Endothelial cell of umbilical vein (primary cell): Measurements from ENCODE around the gene SPTBN4. TPM values are rescaled to one million over a fixed set of nuclear protein-coding genes. Genes with fewer than 3 reads are reported as not detected.

ENCODE experiments used
- BruUV-seq: library from RNA; stranded (reverse); fragments of 400-500 nt; replicated peaks from 2 replicates; lab custom pipeline; 2021; lab: Mats Ljungman, UMichigan
- CTCF ChIA-PET: fragments of 300-600, 350-600 bp; sonication (Branson Sonifier 250); formaldehyde crosslinking; loops from one replicate; lab custom pipeline; 2021; ENCODE audit warnings: antibody characterized with exemption, inconsistent platforms; lab: Charles Lee
- POLR2A ChIA-PET: fragments of 300-600, 350-600 bp; sonication (Branson Sonifier 250); formaldehyde crosslinking; loops from one replicate; lab custom pipeline; 2021; ENCODE audit warnings: antibody characterized with exemption, inconsistent platforms; lab: Charles Lee
- DNase-seq: peaks from one replicate; pipeline ENCODE4 v3.0.0-alpha.2; 2011; ENCODE audit warnings: low read depth, low spot score
- FAIRE-seq: peaks from 2 replicates; lab custom pipeline; 2011; peaks lifted over from hg19 to GRCh38; lab: Jason Lieb, UNC
- H2AFZ ChIP-seq: 2 replicates; pipeline ENCODE4 v1.6.0; 2012; ENCODE audit warnings: low read depth, low read length, control low read depth, inconsistent platforms
- H3K27ac ChIP-seq: 2 replicates; pipeline ENCODE4 v1.5.1; 2011; ENCODE audit warnings: low read depth, mild to moderate bottlenecking, control low read depth, low read length, moderate library complexity; ENCODE audit not compliant: insufficient read depth
- H3K27me3 ChIP-seq, 2 experiments: 2 replicates each; pipeline versions ENCODE4 v1.6.0 to v1.6.1; 2011; ENCODE audit warnings: low read length in 2 of 2, mixed read lengths in 1 of 2; ENCODE audit not compliant: control insufficient read depth in 2 of 2, insufficient read depth in 2 of 2
- H3K36me3 ChIP-seq, 2 experiments: 2 replicates in 1 of 2; 3 replicates in 1 of 2; pipeline ENCODE4 v1.5.1; 2011; ENCODE audit warnings: low read length in 2 of 2, mild to moderate bottlenecking in 1 of 2, moderate library complexity in 1 of 2; ENCODE audit not compliant: control insufficient read depth in 2 of 2, insufficient read depth in 2 of 2; ENCODE audit errors: extremely low read depth in 1 of 2
- H3K4me1 ChIP-seq: 3 replicates; pipeline ENCODE4 v1.5.1; 2011; ENCODE audit warnings: mild to moderate bottlenecking, low read length; ENCODE audit not compliant: control insufficient read depth, insufficient read depth; ENCODE audit errors: extremely low read depth
- H3K4me2 ChIP-seq: 2 replicates; pipeline ENCODE4 v1.6.1; 2011; ENCODE audit warnings: low read length, control low read depth, mixed read lengths; ENCODE audit not compliant: insufficient read depth
- H3K4me3 ChIP-seq, 3 experiments: fragments of 200-600 bp in 1 of 3; sonication (generic), shearing (Covaris generic) in 1 of 3; replicated peaks in 1 of 3; 2 replicates each; pipeline ENCODE4 v1.5.1; 2011 to 2016; ENCODE audit warnings: control low read depth in 3 of 3, low read length in 3 of 3, mild to moderate bottlenecking in 2 of 3, inconsistent platforms in 1 of 3, low read depth in 1 of 3, moderate library complexity in 1 of 3; ENCODE audit not compliant: insufficient read depth in 1 of 3
- H3K79me2 ChIP-seq: 2 replicates; pipeline ENCODE4 v1.6.0; 2012; ENCODE audit warnings: low read length, inconsistent platforms; ENCODE audit not compliant: control insufficient read depth, insufficient read depth
- H3K9ac ChIP-seq: replicated peaks from 2 replicates; pipeline ENCODE3; 2011; ENCODE audit warnings: low read length, control low read depth; ENCODE audit not compliant: insufficient read depth; ENCODE audit errors: extremely low read depth
- H3K9me1 ChIP-seq: replicated peaks from 3 replicates; pipeline ENCODE4 v1.6.0; 2011; ENCODE audit warnings: mild to moderate bottlenecking, low read length; ENCODE audit not compliant: control insufficient read depth, insufficient read depth; ENCODE audit errors: extremely low read depth
- H3K9me3 ChIP-seq: replicated peaks from 2 replicates; pipeline ENCODE4 v1.5.1; 2012; ENCODE audit warnings: low read length, inconsistent platforms; ENCODE audit not compliant: control insufficient read depth, insufficient read depth
- H4K20me1 ChIP-seq: replicated peaks from 2 replicates; pipeline ENCODE3; 2011; ENCODE audit warnings: mild to moderate bottlenecking, low read length; ENCODE audit not compliant: control insufficient read depth, insufficient read depth; ENCODE audit errors: extremely low read depth
- CTCF ChIP-seq, 2 donors: IDR thresholded peaks; 1 replicate in 1 of 2; 2 replicates in 1 of 2; pipeline ENCODE4 v1.5.1; 2011; ENCODE audit warnings: low read length in 2 of 2, mild to moderate bottlenecking in 2 of 2, moderate library complexity in 2 of 2, control low read depth in 1 of 2, inconsistent platforms in 1 of 2, low read depth in 1 of 2; ENCODE audit not compliant: insufficient read depth in 1 of 2; ENCODE audit errors: extremely low read depth in 1 of 2
- EZH2 ChIP-seq: IDR thresholded peaks from 2 replicates; pipeline ENCODE4 v1.6.1; 2012; ENCODE audit warnings: borderline replicate concordance, low read depth, mild to moderate bottlenecking, moderate library complexity, low read length, inconsistent platforms; ENCODE audit not compliant: severe bottlenecking
- FOS ChIP-seq: IDR thresholded peaks from 2 replicates; pipeline ENCODE4 v1.6.1; 2011; ENCODE audit warnings: mild to moderate bottlenecking, low read length, moderate library complexity, borderline replicate concordance; ENCODE audit not compliant: insufficient read depth
- GATA2 ChIP-seq: IDR thresholded peaks from 2 replicates; pipeline ENCODE4 v1.7.0; 2011; ENCODE audit warnings: low read depth, mild to moderate bottlenecking, moderate library complexity, mixed read lengths, low read length; ENCODE audit not compliant: insufficient read length, insufficient read depth
- JUN ChIP-seq: IDR thresholded peaks from 2 replicates; pipeline ENCODE4 v1.6.1; 2011; ENCODE audit warnings: borderline replicate concordance, low read depth; ENCODE audit not compliant: insufficient read length, insufficient read depth
- MAX ChIP-seq: IDR thresholded peaks from 2 replicates; pipeline ENCODE4 v1.6.1; 2011; ENCODE audit not compliant: insufficient read depth, insufficient read length
- MYC ChIP-seq: IDR thresholded peaks from one replicate; pipeline ENCODE4 v1.6.1; 2011; ENCODE audit warnings: mild to moderate bottlenecking, low read depth, low read length
- POLR2A ChIP-seq: IDR thresholded peaks from 2 replicates; pipeline ENCODE4 v1.6.1; 2012; ENCODE audit warnings: low read depth, mild to moderate bottlenecking, control low read depth, low read length
- POLR2AphosphoS5 ChIP-seq: IDR thresholded peaks from 2 replicates; pipeline ENCODE4 v1.6.1; 2012; ENCODE audit warnings: low read depth, mild to moderate bottlenecking, control low read depth, low read length, moderate library complexity; ENCODE audit not compliant: insufficient read depth
- dilution Hi-C: fragments of 300-500 bp; cut with MboI; formaldehyde crosslinking; loops from one replicate; pipeline ENCODE4 v1.15.0; 2019; ENCODE audit warnings: low sequenced_read_pairs; ENCODE audit not compliant: extremely low pct_ligation_motif_present
- intact Hi-C: fragments of 100-400 bp; cut with micrococcal nuclease; formaldehyde crosslinking; loops from one replicate; pipeline ENCODE4 v1.10.0; 2022
- polyA plus RNA-seq, 4 experiments: library from polyadenylated mRNA; depleted of rRNA in 3 of 4; stranded (reverse) in 3 of 4; unstranded in 1 of 4; fragments of >200 nt; gene quantifications; 2 replicates each; pipeline versions ENCODE4 v1.2.1 to v1.2.3, GENCODE V29; 2011 to 2012; ENCODE audit warnings: missing spikeins in 1 of 4
- total RNA-seq: library from RNA; stranded (reverse); gene quantifications from 2 replicates; pipeline ENCODE4 v1.2.3, GENCODE V29; 2021

SPTBN4 gene
- total and polyA plus RNA-seq, 2 donors (not counting 3 experiments of a cell fraction or from before 2014, with no cell fraction given), result 0.33 TPM; not detected in 1

DNA sequence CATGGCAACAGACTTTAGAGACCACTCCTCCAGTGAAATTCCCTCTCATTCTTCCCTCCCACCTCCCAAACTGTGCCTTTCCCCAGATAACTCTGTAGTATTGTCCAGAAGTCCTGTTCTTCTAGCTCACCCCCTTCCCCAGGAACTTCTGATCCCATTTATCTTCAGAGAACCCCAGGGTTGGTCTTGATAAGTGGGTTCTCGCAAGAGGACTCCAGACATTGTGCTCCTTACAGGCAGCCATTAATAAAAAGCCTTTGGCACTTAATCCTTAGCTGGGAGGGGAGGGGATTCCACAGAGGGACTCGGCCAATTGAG lies 136.2 kb downstream of the SPTBN4 start:
- H3K36me3 ChIP-seq, result no peaks in the 10 kb centered on the region
- POLR2A ChIA-PET, result interaction anchor here (1.0 to 1.4 kb wide), 4 partner anchors 12 to 255 kb away, joined by 3 to 5 read pairs (median 4); partner anchors contain the start of genes C19orf47, PLD3 and RAB4B
- BruUV-seq, result no TSS peak
- H3K4me1 ChIP-seq, result peaks cover 49% of the 10 kb centered on the region
- no peaks in the 10 kb centered on the region for H3K79me2 ChIP-seq
- CTCF ChIA-PET, result interaction anchor here (0.6 to 11.0 kb wide), 23 partner anchors 9 to 302 kb away, joined by 3 to 126 read pairs (median 6); partner anchors contain the start of gene BLVRB
- H4K20me1 ChIP-seq, result no peaks in the 10 kb centered on the region
- DNase-seq, result no peak
- peaks cover 4 to 6% of the 10 kb centered on the region in 2 experiments for H3K27me3 ChIP-seq
- no peak overlapping the region for H3K9ac ChIP-seq
- H3K4me2 ChIP-seq, result peak overlapping the region; percentile 15
- no peaks in the 10 kb centered on the region for H3K9me3 ChIP-seq
- no peak overlapping the region for H3K27ac ChIP-seq
- dilution Hi-C loops, result no loop called here
- no peaks in the 10 kb centered on the region for H3K9me1 ChIP-seq
- intact Hi-C loops, result no loop called here
- no peak overlapping the region for H2AFZ ChIP-seq
- no peak overlapping the region for H3K4me3 ChIP-seq
- no peak for FAIRE-seq
- TF ChIP-seq GATA2 (no peak), MYC (no peak), POLR2AphosphoS5 (no peak), JUN (no peak), CTCF (IDR thresholded peaks at IDR 0.05; ENCODE audit: extremely low read depth in 1 of 2, insufficient read depth in 1 of 2, low read depth in 1 of 2, low read length in 2 of 2) (no peak), MAX (no peak), POLR2A (no peak), FOS (no peak), EZH2 (no peak)
